ENCODE measurements around the gene EMX2. TPM values are rescaled to one million over a fixed set of nuclear protein-coding genes. Genes with fewer than 3 reads are reported as not detected.

The EMX2 gene
- total and polyA plus RNA-seq, 2 donors (not counting 3 experiments of a cell fraction or from before 2014, with no cell fraction given) = not detected

- FAIRE-seq (no peak), DNase-seq (ENCODE audit: low read depth, low spot score) (no peak)
- dilution Hi-C loops (cut with MboI; ENCODE audit: extremely low pct_ligation_motif_present, low sequenced_read_pairs) = no loop called here
- Histone ChIP-seq H3K9me3 (replicated peaks; ENCODE audit: control insufficient read depth, insufficient read depth, low read length) (no peaks in the 10 kb centered on the region), H3K4me1 (ENCODE audit: control insufficient read depth, extremely low read depth, insufficient read depth, low read length) (no peaks in the 10 kb centered on the region), H3K4me2 (ENCODE audit: insufficient read depth, low read length) (no peak overlapping the region), H2AFZ (ENCODE audit: low read depth, low read length) (no peak overlapping the region), H3K27ac (ENCODE audit: insufficient read depth, low read depth, low read length) (no peak overlapping the region), H3K79me2 (ENCODE audit: control insufficient read depth, insufficient read depth, low read length) (no peaks in the 10 kb centered on the region), H3K9me1 (replicated peaks; ENCODE audit: control insufficient read depth, extremely low read depth, insufficient read depth, low read length) (no peaks in the 10 kb centered on the region), H3K4me3 (replicated peaks in 1 of 3; ENCODE audit: insufficient read depth in 1 of 3, low read depth in 1 of 3, low read length in 3 of 3) (no peak overlapping the region), H3K9ac (replicated peaks; ENCODE audit: extremely low read depth, insufficient read depth, low read length) (no peak overlapping the region), H3K36me3 (ENCODE audit: control insufficient read depth in 2 of 2, extremely low read depth in 1 of 2, insufficient read depth in 2 of 2, low read length in 2 of 2) (no peaks in the 10 kb centered on the region), H3K27me3 (ENCODE audit: control insufficient read depth in 2 of 2, insufficient read depth in 2 of 2, low read length in 2 of 2) (peaks cover 26 to 33% of the 10 kb centered on the region in 2 experiments), H4K20me1 (replicated peaks; ENCODE audit: control insufficient read depth, extremely low read depth, insufficient read depth, low read length) (no peaks in the 10 kb centered on the region)
- no peak for TF ChIP-seq GATA2 (IDR thresholded peaks at IDR 0.05; ENCODE audit: insufficient read depth, insufficient read length, low read depth, low read length)
- TF ChIP-seq POLR2AphosphoS5 (IDR thresholded peaks at IDR 0.05; ENCODE audit: insufficient read depth, low read depth, low read length) = no peak
- no peak for TF ChIP-seq POLR2A (IDR thresholded peaks at IDR 0.05; ENCODE audit: low read depth, low read length)
- no peak for TF ChIP-seq FOS (IDR thresholded peaks at IDR 0.05; ENCODE audit: borderline replicate concordance, insufficient read depth, low read length)
- TF ChIP-seq MYC (IDR thresholded peaks at IDR 0.05; ENCODE audit: low read depth, low read length) = no peak
- TF ChIP-seq CTCF (IDR thresholded peaks at IDR 0.05; ENCODE audit: extremely low read depth in 1 of 2, insufficient read depth in 1 of 2, low read depth in 1 of 2, low read length in 2 of 2) = no peak
- no peak for TF ChIP-seq MAX (IDR thresholded peaks at IDR 0.05; ENCODE audit: insufficient read depth, insufficient read length)
- no peak for TF ChIP-seq JUN (IDR thresholded peaks at IDR 0.05; ENCODE audit: borderline replicate concordance, insufficient read depth, insufficient read length, low read depth)
- no peak for TF ChIP-seq EZH2 (IDR thresholded peaks at IDR 0.05; ENCODE audit: borderline replicate concordance, low read depth, low read length, severe bottlenecking)
- intact Hi-C loops (cut with micrococcal nuclease) = no loop called here
- BruUV-seq (replicated peaks) = no TSS peak
- POLR2A ChIA-PET = no interaction called here
- CTCF ChIA-PET = interaction anchor here (0.9 kb wide), 1 partner anchor 113 kb away, joined by 3 read pairs; no protein-coding TSS in a partner anchor
Measured at GRCh38 chr10:117556356-117556755, 13.8 kb downstream of the EMX2 start.
